GM21367 (cell line): ENCODE data around the gene ARMC9.
"Not testable (repeated sequence)": the region's sequence is repeated elsewhere in the genome, so short reads cannot be mapped to it uniquely, and the experiment has no call there.

Experiments used
- ATAC-seq: cut with Tn5 transposase; IDR thresholded peaks from one replicate; pipeline ENCODE4 v1.9.1; 2021; ENCODE audit not compliant: unreplicated experiment

Gene ARMC9

GRCh38 chr2:231198291-231199173 lies at the start of gene ARMC9:
Gene ARMC9, plus strand, starts transcription at chr2:231198631. Its CDS starts 7,608 bp downstream, at chr2:231206239.
- peak; percentile 93 for ATAC-seq

DNA sequence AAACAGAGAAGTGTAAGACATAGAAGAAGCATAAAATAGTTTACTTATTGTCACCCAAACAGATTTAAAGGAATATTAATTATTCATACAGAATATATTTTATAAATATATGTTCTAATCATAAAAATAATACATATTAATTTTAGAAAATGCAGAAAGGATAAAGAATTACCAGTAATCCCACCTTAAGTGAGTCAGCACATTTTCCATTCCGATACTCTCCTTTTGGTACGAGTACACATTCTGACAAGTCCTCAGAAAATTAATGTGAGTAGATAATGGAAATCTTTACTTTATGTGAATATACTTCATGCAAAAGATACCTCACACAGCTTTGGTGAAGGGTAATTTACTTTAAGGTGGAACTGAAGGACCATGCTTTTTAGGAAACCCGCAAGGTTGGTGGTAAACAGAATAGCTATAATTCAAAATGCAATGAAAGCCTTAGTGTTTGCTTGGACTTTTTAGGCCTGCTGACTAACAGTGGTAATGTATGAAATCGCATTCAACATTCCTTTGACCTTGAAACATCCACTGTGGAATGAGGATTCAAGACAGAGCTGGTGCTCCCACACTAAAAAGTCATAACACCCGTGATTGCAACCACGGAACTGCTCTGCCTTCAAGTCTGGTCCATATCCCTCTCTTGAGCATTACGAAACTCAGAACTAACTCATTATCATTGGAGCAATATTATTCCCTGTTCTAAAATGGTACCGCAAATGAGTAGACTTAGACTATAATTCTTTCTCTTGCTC lies 45.5 kb upstream of the ARMC9 start:
- ATAC-seq: no peak

DNA sequence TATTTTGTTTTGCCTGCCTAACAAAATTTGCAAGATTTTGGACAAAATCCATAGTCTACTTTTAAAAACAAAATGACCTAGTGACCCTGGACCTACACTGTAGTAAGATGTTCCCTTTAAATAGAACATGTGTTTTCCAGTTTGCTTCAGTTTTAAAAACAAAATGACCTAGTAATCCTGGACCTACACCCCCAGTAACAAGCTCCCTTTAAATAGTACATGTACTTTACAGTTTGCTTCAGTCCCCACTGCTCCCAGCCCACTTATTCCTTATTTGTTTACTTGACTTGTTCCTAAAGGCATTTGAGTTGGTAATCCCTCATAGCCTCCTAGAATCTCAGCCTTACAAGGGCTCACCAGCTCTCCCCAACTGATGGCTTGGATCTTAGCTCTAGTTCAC lies 39.1 kb upstream of the ARMC9 start:
- no peak for ATAC-seq

- no peak for ATAC-seq
These were observed 37.7 kb upstream of the ARMC9 start for GRCh38 chr2:231160701-231161100.

GRCh38 chr2:231161252-231161839 lies 37.1 kb upstream of the ARMC9 start:
- ATAC-seq: no peak

GRCh38 chr2:231161877-231162329 lies 36.5 kb upstream of the ARMC9 start:
- no peak for ATAC-seq

DNA sequence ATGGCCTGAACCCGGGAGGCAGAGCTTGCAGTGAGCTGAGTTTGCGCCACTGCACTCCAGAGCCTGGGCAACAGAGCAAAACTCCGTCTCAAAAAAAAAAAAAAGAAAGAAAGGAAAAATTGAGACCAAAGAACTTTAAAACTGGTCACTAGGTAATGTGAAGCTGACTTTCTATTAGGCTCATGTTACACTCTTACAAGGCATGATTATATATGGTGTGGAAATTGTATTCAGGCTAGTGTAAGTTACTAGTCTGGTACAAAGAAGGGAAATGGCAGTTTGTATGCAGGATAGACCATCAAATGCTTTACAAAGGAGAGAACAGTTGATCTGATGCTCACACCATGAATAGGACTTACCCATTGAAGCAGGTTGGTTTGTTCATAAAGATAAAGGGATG lies 35.4 kb upstream of the ARMC9 start:
- no peak for ATAC-seq

- ATAC-seq: no peak
These were observed 34.9 kb upstream of the ARMC9 start for GRCh38 chr2:231163414-231164095.

DNA sequence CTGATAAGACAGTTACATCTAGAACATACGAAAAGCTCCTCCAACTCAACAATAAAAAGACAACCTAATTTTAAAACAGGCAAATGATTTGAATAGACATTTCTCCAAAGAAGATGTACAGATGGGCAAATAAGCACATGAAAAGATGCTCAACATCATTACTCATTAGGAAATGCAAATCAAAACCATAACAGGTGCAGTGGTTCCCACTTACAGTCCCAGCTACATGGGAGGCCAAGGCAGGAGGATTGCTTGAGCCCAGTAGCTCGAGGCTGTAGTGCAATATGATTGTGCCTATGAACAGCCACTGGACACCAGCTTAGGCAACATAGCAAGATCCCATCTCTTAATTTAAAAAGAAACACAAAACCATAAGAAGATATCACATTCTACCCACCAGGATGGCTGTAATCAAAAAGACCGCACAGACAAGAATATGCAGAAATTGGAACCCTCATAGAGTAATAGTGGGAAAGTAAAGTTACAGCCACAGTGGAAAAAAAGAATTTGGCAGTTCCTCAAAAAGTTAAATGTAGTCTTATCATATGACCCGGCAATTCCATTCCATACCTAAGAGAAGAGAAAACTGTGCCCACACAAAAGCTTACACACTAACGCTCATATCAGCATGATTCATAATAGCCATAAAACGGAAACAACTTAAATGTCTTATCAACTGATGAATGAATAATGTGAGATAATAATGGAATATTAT lies 30.5 kb upstream of the ARMC9 start:
- ATAC-seq: no peak

DNA sequence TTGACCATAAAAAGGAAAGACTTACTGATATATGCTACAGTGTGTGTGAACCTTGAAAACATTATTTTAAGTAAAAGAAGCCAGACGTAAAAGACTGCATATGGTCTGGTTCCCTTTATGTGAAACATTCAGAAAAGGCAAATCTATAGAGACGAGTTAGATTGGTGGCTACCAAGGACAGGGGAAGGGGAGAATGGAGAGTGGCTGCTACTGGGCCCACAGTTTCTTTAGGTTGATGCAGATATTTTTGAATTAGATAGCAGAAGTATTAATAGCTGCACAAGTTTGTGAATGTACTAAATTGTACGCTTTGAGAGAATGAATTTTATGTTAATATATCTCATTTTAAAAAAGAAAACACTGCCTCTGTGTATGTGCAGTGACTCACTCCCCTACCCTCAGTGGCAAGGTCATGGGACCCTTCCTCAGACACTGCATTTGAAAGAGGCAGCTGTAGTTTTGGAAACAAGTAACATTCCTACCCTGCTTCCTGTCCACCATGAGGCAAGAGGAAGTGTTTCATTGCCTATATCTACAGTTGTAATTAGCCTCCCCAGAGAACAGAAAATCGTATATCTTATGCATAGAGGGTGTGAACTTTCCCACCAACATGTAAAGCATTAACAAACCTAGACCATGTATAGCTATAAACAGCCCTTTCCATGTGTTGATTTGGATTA lies 29.8 kb upstream of the ARMC9 start:
- no peak for ATAC-seq

DNA sequence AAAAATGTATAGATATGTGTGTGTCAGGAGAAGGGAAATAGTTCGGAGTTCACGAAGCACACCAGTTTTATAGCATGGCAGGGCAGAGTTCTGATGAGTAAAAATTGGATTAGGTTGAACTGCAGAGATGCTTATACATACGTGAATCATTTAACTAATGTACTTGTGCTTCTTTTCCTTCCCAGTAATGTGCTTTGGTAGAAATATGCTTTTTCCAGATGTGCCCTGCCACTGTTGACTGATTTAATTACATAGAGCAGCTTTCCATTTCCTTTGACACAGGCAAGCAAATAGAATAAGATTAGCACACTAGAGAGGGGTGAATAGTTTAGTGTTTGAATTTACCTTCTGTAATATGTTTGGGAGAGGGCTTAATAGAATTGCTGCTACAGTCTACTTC lies 28.9 kb upstream of the ARMC9 start:
- no peak for ATAC-seq

- ATAC-seq: no peak
These were observed 28.4 kb upstream of the ARMC9 start for GRCh38 chr2:231170055-231170454.

GRCh38 chr2:231172025-231172424 lies 26.4 kb upstream of the ARMC9 start:
- no peak for ATAC-seq

DNA sequence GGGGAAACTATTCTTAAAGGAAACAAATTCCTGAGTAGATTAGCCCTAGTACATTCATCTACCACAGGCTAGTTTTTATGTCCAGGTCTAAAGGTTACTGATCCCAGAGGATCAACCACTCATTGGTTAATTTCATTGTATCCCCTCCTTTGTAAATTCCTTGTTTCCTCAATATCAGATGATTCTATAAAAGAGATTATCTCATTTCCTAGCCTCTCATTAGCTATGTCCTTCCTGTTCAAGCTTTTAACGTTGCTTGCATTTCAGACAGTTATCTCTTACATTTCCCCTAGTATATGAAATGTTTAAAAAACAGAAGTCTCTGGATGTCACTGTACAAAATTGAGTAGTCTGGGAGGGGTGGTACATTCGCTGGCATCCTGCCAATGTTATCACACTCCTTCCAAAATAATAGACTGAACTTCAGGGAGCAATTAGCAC lies 24.2 kb upstream of the ARMC9 start:
- no peak for ATAC-seq

GRCh38 chr2:231176066-231176465 lies 22.4 kb upstream of the ARMC9 start:
- no peak for ATAC-seq

- no peak for ATAC-seq
These were observed 21.0 kb upstream of the ARMC9 start for GRCh38 chr2:231177156-231178025.

DNA sequence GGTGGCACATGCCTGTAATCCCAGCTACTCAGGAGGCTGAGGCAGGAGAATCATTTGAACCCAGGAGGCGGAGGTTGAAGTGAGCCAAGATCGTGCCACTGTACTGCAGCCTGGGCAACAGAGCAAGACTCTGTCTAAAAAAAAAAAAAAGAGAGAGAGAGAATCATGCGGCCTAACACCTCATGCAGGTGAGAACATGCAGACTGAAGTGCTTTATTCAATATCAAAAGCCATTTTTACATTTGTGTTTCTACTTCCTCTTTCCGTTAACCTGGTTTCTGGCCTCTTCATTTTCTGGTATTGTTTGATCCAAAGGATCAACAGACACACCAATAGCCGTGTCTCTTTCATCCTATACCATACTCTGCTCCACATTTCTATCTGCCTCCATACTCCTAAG lies 19.6 kb upstream of the ARMC9 start:
- not testable (repeated sequence) for ATAC-seq

- ATAC-seq: peak; percentile 44
These were observed 16.4 kb upstream of the ARMC9 start for GRCh38 chr2:231181860-231182512.
